Measurements from ENCODE around the gene MXD1. TPM values are rescaled to one million over a fixed set of nuclear protein-coding genes. Genes with fewer than 3 reads are reported as not detected.

Gene MXD1
- total RNA-seq, 1 donor from 2014 or later: 30.5 TPM

DNA sequence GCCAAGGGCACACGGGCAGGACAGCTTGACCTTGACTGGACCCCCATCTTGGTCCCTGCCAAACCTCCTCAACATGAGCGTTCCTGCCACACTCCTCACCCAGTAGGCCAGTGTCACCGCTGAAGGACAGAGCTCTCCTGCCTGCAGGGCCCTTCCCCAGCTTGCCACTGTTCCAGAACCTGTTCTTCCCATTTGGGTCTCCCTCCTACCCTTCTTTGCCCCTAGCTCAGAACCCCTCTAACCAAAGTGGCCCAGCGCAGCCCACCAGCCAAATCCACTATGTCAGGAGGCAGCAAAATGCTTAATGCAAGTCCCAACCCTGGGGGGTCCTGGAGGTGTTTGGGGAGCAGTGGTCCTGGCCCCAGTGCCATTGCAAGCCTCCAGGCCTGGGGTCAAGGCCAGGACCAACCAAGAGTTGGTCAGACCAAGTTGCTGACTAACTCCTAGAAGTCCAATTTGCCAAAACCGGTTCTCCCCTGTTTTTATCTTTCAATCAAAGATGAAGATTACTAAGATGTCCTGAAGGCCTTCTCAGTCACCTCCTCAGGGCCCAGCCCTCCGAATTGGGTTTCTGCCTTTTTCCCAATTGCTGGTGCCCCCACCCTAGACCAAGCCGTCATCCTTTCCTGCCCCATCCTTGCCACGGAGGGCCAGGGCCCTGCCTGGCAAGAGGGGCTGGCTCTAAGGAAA, 51.0 kb downstream of the MXD1 start:
- TF ChIP-seq, protein P1, sequence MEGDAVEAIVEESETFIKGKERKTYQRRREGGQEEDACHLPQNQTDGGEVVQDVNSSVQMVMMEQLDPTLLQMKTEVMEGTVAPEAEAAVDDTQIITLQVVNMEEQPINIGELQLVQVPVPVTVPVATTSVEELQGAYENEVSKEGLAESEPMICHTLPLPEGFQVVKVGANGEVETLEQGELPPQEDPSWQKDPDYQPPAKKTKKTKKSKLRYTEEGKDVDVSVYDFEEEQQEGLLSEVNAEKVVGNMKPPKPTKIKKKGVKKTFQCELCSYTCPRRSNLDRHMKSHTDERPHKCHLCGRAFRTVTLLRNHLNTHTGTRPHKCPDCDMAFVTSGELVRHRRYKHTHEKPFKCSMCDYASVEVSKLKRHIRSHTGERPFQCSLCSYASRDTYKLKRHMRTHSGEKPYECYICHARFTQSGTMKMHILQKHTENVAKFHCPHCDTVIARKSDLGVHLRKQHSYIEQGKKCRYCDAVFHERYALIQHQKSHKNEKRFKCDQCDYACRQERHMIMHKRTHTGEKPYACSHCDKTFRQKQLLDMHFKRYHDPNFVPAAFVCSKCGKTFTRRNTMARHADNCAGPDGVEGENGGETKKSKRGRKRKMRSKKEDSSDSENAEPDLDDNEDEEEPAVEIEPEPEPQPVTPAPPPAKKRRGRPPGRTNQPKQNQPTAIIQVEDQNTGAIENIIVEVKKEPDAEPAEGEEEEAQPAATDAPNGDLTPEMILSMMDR (IDR thresholded peaks at IDR 0.05; ENCODE audit: insufficient read depth, low read length, severe bottlenecking): no peak
- Histone ChIP-seq H3K4me3 (ENCODE audit: low read depth, low read length) (no peak overlapping the region), H3K36me3 (ENCODE audit: control insufficient read depth, insufficient read depth, low read length) (no peaks in the 10 kb centered on the region), H3K27me3 (ENCODE audit: control insufficient read depth, insufficient read depth, low read length) (no peaks in the 10 kb centered on the region)
- FAIRE-seq (no peak), DNase-seq (ENCODE audit: low read depth) (no peak)

DNA sequence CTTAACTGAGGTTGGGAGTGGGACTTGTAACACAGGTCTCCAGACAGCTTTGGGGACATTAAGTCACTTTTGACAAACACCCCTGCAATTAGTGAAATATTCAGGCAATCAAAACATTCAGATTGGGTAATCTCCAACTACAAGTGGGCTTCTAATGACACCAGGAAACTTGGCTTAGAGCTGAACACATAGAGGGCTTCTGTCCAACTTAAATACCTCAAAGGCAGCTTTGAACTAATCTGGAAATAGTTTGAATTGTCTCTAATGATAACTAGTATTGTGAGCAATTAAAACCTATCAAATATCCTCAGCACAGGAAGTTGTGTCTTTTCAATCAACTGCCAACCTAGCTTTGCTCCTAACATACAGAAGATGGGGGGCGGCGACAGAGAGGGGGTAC, 51.6 kb downstream of the MXD1 start:
- FAIRE-seq (no peak), DNase-seq (ENCODE audit: low read depth) (no peak)
- Histone ChIP-seq H3K4me3 (ENCODE audit: low read depth, low read length) (no peak overlapping the region), H3K36me3 (ENCODE audit: control insufficient read depth, insufficient read depth, low read length) (no peaks in the 10 kb centered on the region), H3K27me3 (ENCODE audit: control insufficient read depth, insufficient read depth, low read length) (no peaks in the 10 kb centered on the region)
- TF ChIP-seq, protein P1 (IDR thresholded peaks at IDR 0.05; ENCODE audit: insufficient read depth, low read length, severe bottlenecking): no peak

DNA sequence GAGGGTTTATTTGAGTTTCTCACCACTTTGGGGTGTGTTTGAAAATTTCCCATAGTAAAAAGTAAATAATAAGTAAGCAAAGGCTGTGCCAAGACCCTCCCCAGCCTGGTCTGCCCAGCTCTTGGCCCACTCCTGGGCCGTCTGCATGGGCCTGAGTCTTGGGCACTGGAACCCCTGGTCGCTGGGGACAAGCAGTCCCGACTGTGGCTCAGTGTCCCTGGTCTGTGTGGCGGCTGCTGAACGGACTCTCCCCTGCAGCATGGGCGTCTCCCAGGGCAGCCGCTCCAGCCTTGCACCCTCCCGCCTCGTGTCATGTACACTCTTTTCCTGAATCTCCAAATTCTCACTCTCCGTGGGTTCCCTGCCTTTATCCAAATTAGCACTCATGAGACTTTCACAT, 53.7 kb downstream of the MXD1 start:
- FAIRE-seq: no peak
- Histone ChIP-seq H3K36me3 (ENCODE audit: control insufficient read depth, insufficient read depth, low read length) (no peaks in the 10 kb centered on the region), H3K27me3 (ENCODE audit: control insufficient read depth, insufficient read depth, low read length) (no peaks in the 10 kb centered on the region), H3K4me3 (ENCODE audit: low read depth, low read length) (no peak overlapping the region)
- DNase-seq (ENCODE audit: low read depth): no peak
- TF ChIP-seq, protein P1 (IDR thresholded peaks at IDR 0.05; ENCODE audit: insufficient read depth, low read length, severe bottlenecking): no peak

DNA sequence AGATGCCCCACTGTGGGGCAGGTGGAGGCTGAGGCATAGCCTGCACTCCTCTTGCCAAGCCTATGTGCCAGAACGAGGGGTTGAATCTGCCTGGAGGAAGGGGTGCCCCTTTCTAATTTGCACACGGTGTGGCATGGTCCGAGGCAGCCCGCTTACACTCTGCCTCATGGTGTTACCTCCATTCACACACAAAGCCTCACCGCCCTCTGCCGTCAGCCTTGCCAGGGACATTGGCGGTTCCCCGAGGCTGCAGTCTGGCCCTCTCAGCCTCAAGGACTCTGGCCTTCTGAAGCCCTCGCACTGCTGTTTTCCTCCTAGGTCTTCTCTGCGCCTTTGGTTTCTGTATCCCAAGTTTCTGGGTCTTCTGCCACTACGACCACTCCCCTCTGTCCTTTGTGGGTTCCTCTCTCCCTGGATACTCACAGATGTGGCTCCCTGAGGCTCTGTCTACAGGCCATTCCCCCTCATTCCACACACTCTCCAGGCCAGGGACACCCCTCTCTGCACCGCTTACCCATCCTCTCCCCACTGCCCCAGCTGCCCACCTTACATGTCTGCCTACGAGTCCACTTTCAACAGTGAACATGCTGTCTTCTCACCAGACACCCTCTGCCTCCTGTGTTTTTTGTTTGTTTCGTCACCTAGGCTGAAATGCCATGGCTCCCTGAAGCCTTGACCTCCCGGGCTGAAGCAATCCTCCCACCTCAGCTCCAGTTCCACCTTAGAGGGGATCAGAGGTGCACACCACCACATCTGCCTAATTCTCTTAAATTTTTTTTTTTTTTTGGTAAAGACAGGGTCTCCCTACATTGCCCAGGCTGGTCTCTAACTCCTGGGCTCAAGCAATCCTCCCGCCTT, 54.4 kb downstream of the MXD1 start:
- Histone ChIP-seq H3K4me3 (ENCODE audit: low read depth, low read length) (no peak overlapping the region), H3K36me3 (ENCODE audit: control insufficient read depth, insufficient read depth, low read length) (no peaks in the 10 kb centered on the region), H3K27me3 (ENCODE audit: control insufficient read depth, insufficient read depth, low read length) (no peaks in the 10 kb centered on the region)
- DNase-seq (ENCODE audit: low read depth) (no peak), FAIRE-seq (no peak)
- TF ChIP-seq, protein P1 (IDR thresholded peaks at IDR 0.05; ENCODE audit: insufficient read depth, low read length, severe bottlenecking): no peak

DNA sequence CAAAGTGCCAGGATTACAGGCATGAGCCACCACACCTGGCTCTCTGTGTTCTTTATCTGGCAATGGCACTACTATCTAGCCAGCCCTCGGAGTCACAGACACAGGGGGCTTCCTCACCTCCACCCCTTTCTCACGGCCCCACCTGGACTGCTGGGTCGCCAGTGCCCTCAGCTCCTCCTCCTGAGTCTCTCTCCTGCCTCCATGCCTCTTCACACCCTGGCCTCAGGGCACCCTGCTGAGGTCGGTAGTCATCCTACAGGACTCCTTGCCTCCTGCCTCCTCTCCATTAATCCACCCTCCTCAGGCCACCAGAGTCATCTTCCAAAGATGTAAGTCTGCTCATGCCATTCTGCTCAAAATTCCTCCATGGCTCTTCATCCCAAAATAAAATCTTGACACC, 55.1 kb downstream of the MXD1 start:
- no peak for FAIRE-seq
- Histone ChIP-seq H3K4me3 (ENCODE audit: low read depth, low read length) (no peak overlapping the region), H3K27me3 (ENCODE audit: control insufficient read depth, insufficient read depth, low read length) (no peaks in the 10 kb centered on the region), H3K36me3 (ENCODE audit: control insufficient read depth, insufficient read depth, low read length) (no peaks in the 10 kb centered on the region)
- TF ChIP-seq, protein P1 (IDR thresholded peaks at IDR 0.05; ENCODE audit: insufficient read depth, low read length, severe bottlenecking): no peak
- no peak for DNase-seq (ENCODE audit: low read depth)
